ENCODE measurements around the gene UVRAG. TPM values are rescaled to one million over a fixed set of nuclear protein-coding genes. Genes with fewer than 3 reads are reported as not detected.
A peak's percentile ranks its signal among the peaks of the same experiment; 100 is the strongest.

The UVRAG gene
- total RNA-seq, 2 donors from 2014 or later: 10.9 to 31.0 TPM

- H3K4me3 ChIP-seq: no peak overlapping the region
- no peak overlapping the region for H3K27ac ChIP-seq
- ATAC-seq: no peak
- peaks cover 6% of the 10 kb centered on the region for H3K4me1 ChIP-seq
- no peaks in the 10 kb centered on the region for H3K9me3 ChIP-seq
- peak in 1 of 4 donors; percentile 22 for DNase-seq
- H3K27me3 ChIP-seq: no peaks in the 10 kb centered on the region
- intact Hi-C loops (cut with DNase I): no loop called here
- no peaks in the 10 kb centered on the region for H3K36me3 ChIP-seq (replicated peaks in 1 of 2; ENCODE audit: insufficient read depth in 1 of 2, low read depth in 2 of 2)
- WGBS, 2 donors: 78 to 84% methylated on average over 5 of the region's 5 CpGs
- TF ChIP-seq CTCF (IDR thresholded peaks at IDR 0.05) (no peak), POLR2A (IDR thresholded peaks at IDR 0.05) (no peak)
Observed at GRCh38 chr11:75773595-75774353, 41.2 kb upstream of the UVRAG start.

GRCh38 chr11:75775056-75775455 is 40.0 kb upstream of the UVRAG start:
- WGBS, 2 donors: 94 to 100% methylated on average over 2 to 3 of the region's 3 CpGs
- TF ChIP-seq CTCF (IDR thresholded peaks at IDR 0.05) (no peak), POLR2A (IDR thresholded peaks at IDR 0.05) (no peak)
- intact Hi-C loops (cut with DNase I): no loop called here
- ATAC-seq (no peak), DNase-seq (no peak)
- Histone ChIP-seq H3K27me3 (no peaks in the 10 kb centered on the region), H3K4me1 (no peaks in the 10 kb centered on the region), H3K27ac (no peak overlapping the region), H3K36me3 (replicated peaks in 1 of 2; ENCODE audit: insufficient read depth in 1 of 2, low read depth in 2 of 2) (no peaks in the 10 kb centered on the region), H3K9me3 (no peaks in the 10 kb centered on the region), H3K4me3 (no peak overlapping the region)

GRCh38 chr11:75776546-75776945 is 38.5 kb upstream of the UVRAG start:
- Histone ChIP-seq H3K9me3 (no peaks in the 10 kb centered on the region), H3K4me3 (no peak overlapping the region), H3K4me1 (no peaks in the 10 kb centered on the region), H3K27ac (no peak overlapping the region), H3K27me3 (no peaks in the 10 kb centered on the region), H3K36me3 (replicated peaks in 1 of 2; ENCODE audit: insufficient read depth in 1 of 2, low read depth in 2 of 2) (no peaks in the 10 kb centered on the region)
- no peak for TF ChIP-seq CTCF (IDR thresholded peaks at IDR 0.05)
- no peak for TF ChIP-seq POLR2A (IDR thresholded peaks at IDR 0.05)
- intact Hi-C loops (cut with DNase I): no loop called here
- no peak for ATAC-seq
- WGBS, 2 donors: 89 to 100% methylated on average over 1 to 3 of the region's 4 CpGs
- no peak for DNase-seq

GRCh38 chr11:75777461-75778110 is 37.4 kb upstream of the UVRAG start:
- DNase-seq: no peak
- no peak for ATAC-seq
- no peak overlapping the region for H3K27ac ChIP-seq

More at GRCh38 chr11:75777461-75778110, 37.4 kb upstream of the UVRAG start:
- intact Hi-C loops (cut with DNase I): no loop called here
- TF ChIP-seq POLR2A (IDR thresholded peaks at IDR 0.05): no peak
- TF ChIP-seq CTCF (IDR thresholded peaks at IDR 0.05): no peak
- no peak overlapping the region for H3K4me3 ChIP-seq
- WGBS, 2 donors: 89 to 94% methylated on average over 13 of the region's 13 CpGs
- H3K27me3 ChIP-seq: no peaks in the 10 kb centered on the region
- no peaks in the 10 kb centered on the region for H3K4me1 ChIP-seq
- H3K36me3 ChIP-seq (replicated peaks in 1 of 2; ENCODE audit: insufficient read depth in 1 of 2, low read depth in 2 of 2): no peaks in the 10 kb centered on the region
- no peaks in the 10 kb centered on the region for H3K9me3 ChIP-seq
